H9 (cell line): ENCODE data around the gene KRT24. TPM values are rescaled to one million over a fixed set of nuclear protein-coding genes. Genes with fewer than 3 reads are reported as not detected.

ENCODE experiments used
- DNase-seq: peaks from one replicate; pipeline ENCODE4 v3.0.0-alpha.2; 2017
- H2AFZ ChIP-seq: one replicate; pipeline ENCODE4 v1.6.1; 2013; ENCODE audit warnings: mild to moderate bottlenecking, low read length, control low read depth, moderate library complexity
- H2AK5ac ChIP-seq: 2 replicates; pipeline ENCODE4 v1.6.1; 2013; ENCODE audit warnings: low read length, control low read depth, mixed read lengths; ENCODE audit not compliant: insufficient read length
- H2BK120ac ChIP-seq: one replicate; pipeline ENCODE4 v1.6.1; 2013; ENCODE audit warnings: low read depth, mild to moderate bottlenecking, low read length, control low read depth, inconsistent platforms; ENCODE audit not compliant: poor library complexity, severe bottlenecking
- H2BK12ac ChIP-seq: 2 replicates; pipeline ENCODE4 v1.6.1; 2013; ENCODE audit warnings: low read length, control low read depth, mixed read lengths, low read depth; ENCODE audit not compliant: insufficient read length
- H2BK15ac ChIP-seq: 2 replicates; pipeline ENCODE4 v1.6.1; 2013; ENCODE audit warnings: low read depth, low read length, control low read depth
- H2BK20ac ChIP-seq: one replicate; pipeline ENCODE4 v1.6.1; 2013; ENCODE audit warnings: low read depth, mild to moderate bottlenecking, low read length, control low read depth, inconsistent platforms; ENCODE audit not compliant: poor library complexity, severe bottlenecking
- H2BK5ac ChIP-seq: 2 replicates; pipeline ENCODE4 v1.6.1; 2013; ENCODE audit warnings: low read length, control low read depth, mixed read lengths; ENCODE audit not compliant: insufficient read length
- H3K14ac ChIP-seq: 2 replicates; pipeline ENCODE4 v1.6.1; 2013; ENCODE audit warnings: low read length, control low read depth; ENCODE audit not compliant: insufficient read depth
- H3K18ac ChIP-seq: 2 replicates; pipeline ENCODE4 v1.6.1; 2013; ENCODE audit warnings: low read depth, mild to moderate bottlenecking, mixed read lengths, low read length, control low read depth; ENCODE audit not compliant: insufficient read length
- H3K23ac ChIP-seq: 2 replicates; pipeline ENCODE4 v1.6.1; 2013; ENCODE audit warnings: low read length, control low read depth, mixed read lengths, low read depth; ENCODE audit not compliant: insufficient read length
- H3K23me2 ChIP-seq: 2 replicates; pipeline ENCODE4 v1.6.1; 2013; ENCODE audit warnings: low read depth, mild to moderate bottlenecking, mixed read lengths, low read length, control low read depth; ENCODE audit not compliant: insufficient read length, poor library complexity, severe bottlenecking
- H3K27ac ChIP-seq: 2 replicates; pipeline ENCODE4 v1.5.1; 2013; ENCODE audit warnings: low read length, control low read depth, mixed read lengths, low read depth; ENCODE audit not compliant: insufficient read length
- H3K27me3 ChIP-seq: 2 replicates; pipeline ENCODE4 v1.6.1; 2013; ENCODE audit warnings: low read length, control low read depth, inconsistent platforms; ENCODE audit not compliant: insufficient read depth
- H3K4ac ChIP-seq: 2 replicates; pipeline ENCODE4 v1.6.1; 2013; ENCODE audit warnings: low read depth, mild to moderate bottlenecking, control low read depth, inconsistent platforms, low read length, moderate library complexity
- H3K4me1 ChIP-seq: 2 replicates; pipeline ENCODE4 v1.6.1; 2013; ENCODE audit warnings: low read length, control low read depth, inconsistent platforms; ENCODE audit not compliant: insufficient read depth
- H3K4me2 ChIP-seq: 2 replicates; pipeline ENCODE4 v1.6.1; 2013; ENCODE audit warnings: low read length, control low read depth, mixed read lengths; ENCODE audit not compliant: insufficient read length, insufficient read depth
- H3K56ac ChIP-seq: 2 replicates; pipeline ENCODE4 v1.6.1; 2013; ENCODE audit warnings: low read depth, mild to moderate bottlenecking, mixed read lengths, low read length, control low read depth; ENCODE audit not compliant: insufficient read length
- H3K79me1 ChIP-seq: 2 replicates; pipeline ENCODE4 v1.6.1; 2013; ENCODE audit warnings: low read depth, mild to moderate bottlenecking, moderate library complexity, low read length, control low read depth, inconsistent platforms; ENCODE audit not compliant: insufficient read depth, poor library complexity, severe bottlenecking
- H3K79me2 ChIP-seq: 2 replicates; pipeline ENCODE4 v1.6.1; 2013; ENCODE audit warnings: low read length, control low read depth, inconsistent platforms; ENCODE audit not compliant: insufficient read depth
- H3K9ac ChIP-seq: 2 replicates; pipeline ENCODE4 v1.6.1; 2013; ENCODE audit warnings: low read length, control low read depth, mixed read lengths; ENCODE audit not compliant: insufficient read length; ENCODE audit errors: extremely low read depth
- H3K9me3 ChIP-seq: one replicate; pipeline ENCODE4 v1.6.1; 2013; ENCODE audit warnings: low read depth, low read length, inconsistent platforms; ENCODE audit not compliant: control insufficient read depth
- H3T11ph ChIP-seq: one replicate; pipeline ENCODE4 v1.6.1; 2013; ENCODE audit warnings: mild to moderate bottlenecking, low read length, control low read depth, inconsistent platforms
- H4K20me1 ChIP-seq: one replicate; pipeline ENCODE4 v1.6.1; 2013; ENCODE audit not compliant: control insufficient read depth, insufficient read length, insufficient read depth
- H4K5ac ChIP-seq: 2 replicates; pipeline ENCODE4 v1.6.1; 2013; ENCODE audit warnings: low read depth, mild to moderate bottlenecking, mixed read lengths, low read length, control low read depth; ENCODE audit not compliant: insufficient read length
- H4K8ac ChIP-seq: replicated peaks from 2 replicates; pipeline ENCODE4 v1.6.1; 2013; ENCODE audit warnings: low read length, control low read depth, mixed read lengths, low read depth; ENCODE audit not compliant: insufficient read length
- H4K91ac ChIP-seq: 2 replicates; pipeline ENCODE4 v1.6.1; 2013; ENCODE audit warnings: low read depth, mild to moderate bottlenecking, moderate library complexity, mixed read lengths, low read length, control low read depth; ENCODE audit not compliant: insufficient read length
- H3K27ac Mint-ChIP-seq, 3 experiments: 2 replicates in 2 of 3; 3 replicates in 1 of 3; pipeline ENCODE4 v1.8.0; 2020 to 2021; ENCODE audit warnings: mixed read lengths in 3 of 3, mild to moderate bottlenecking in 1 of 3, moderate library complexity in 1 of 3
- H3K27me3 Mint-ChIP-seq: 2 replicates; pipeline ENCODE4 v1.8.0; 2021; ENCODE audit warnings: low read depth, mild to moderate bottlenecking, moderate library complexity, mixed read lengths
- H3K36me3 Mint-ChIP-seq, 3 experiments: 2 replicates in 2 of 3; 3 replicates in 1 of 3; pipeline ENCODE4 v1.8.0; 2020 to 2021; ENCODE audit warnings: low read depth in 3 of 3, mixed read lengths in 3 of 3; ENCODE audit not compliant: insufficient read depth in 1 of 3
- H3K4me1 Mint-ChIP-seq, 2 experiments: 2 replicates each; pipeline ENCODE4 v1.8.0; 2020; ENCODE audit warnings: mixed read lengths in 2 of 2
- H3K4me3 Mint-ChIP-seq, 2 experiments: 2 replicates in 1 of 2; 3 replicates in 1 of 2; pipeline ENCODE4 v1.8.0; 2020 to 2021; ENCODE audit warnings: mild to moderate bottlenecking in 2 of 2, mixed read lengths in 2 of 2, moderate library complexity in 1 of 2
- H3K9me3 Mint-ChIP-seq, 2 experiments: 2 replicates in 1 of 2; 3 replicates in 1 of 2; pipeline ENCODE4 v1.8.0; 2020; ENCODE audit warnings: mild to moderate bottlenecking in 2 of 2, mixed read lengths in 2 of 2, moderate library complexity in 1 of 2
- CTCF ChIP-seq: fragments of 200-600 bp; sonication (generic); conservative IDR thresholded peaks from 3 replicates; pipeline ENCODE4 v1.8.0; 2021; ENCODE audit warnings: antibody characterized with exemption, mild to moderate bottlenecking
- WGBS: extraction: QIAGEN DNeasy Blood & Tissue Kit; methylation state at CpG from one replicate; pipeline ENCODE4 v1.1.7; 2013; ENCODE audit warnings: missing lambda C conversion rate, low lambda C conversion rate, mixed read lengths; ENCODE audit not compliant: insufficient read length; ENCODE audit errors: extremely low coverage; 5-methylcytosine and 5-hydroxymethylcytosine counted together
- total RNA-seq: library from RNA; stranded (reverse); gene quantifications from 2 replicates; pipeline ENCODE4 v1.2.1, GENCODE V29; 2021

The KRT24 gene
- total RNA-seq, 1 experiment from 2014 or later: not detected

- peaks cover 15% of the 10 kb centered on the region for H3K27me3 Mint-ChIP-seq
- no peak for TF ChIP-seq CTCF
- no peak overlapping the region for H2BK5ac ChIP-seq
These were observed 17.3 kb upstream of the KRT24 start for GRCh38 chr17:40720899-40721298.

More at GRCh38 chr17:40720899-40721298, 17.3 kb upstream of the KRT24 start:
- Histone ChIP-seq H2AFZ (no peak overlapping the region), H3K79me2 (no peaks in the 10 kb centered on the region), H3K23me2 (no peaks in the 10 kb centered on the region), H4K8ac (no peak overlapping the region), H3K14ac (no peak overlapping the region), H3K27me3 (no peaks in the 10 kb centered on the region), H3K9me3 (no peaks in the 10 kb centered on the region), H4K91ac (no peak overlapping the region), H3K4me1 (no peaks in the 10 kb centered on the region), H3K27ac (no peak overlapping the region), H2BK12ac (no peak overlapping the region), H3K9ac (no peak overlapping the region), H3K56ac (no peak overlapping the region), H2AK5ac (no peak overlapping the region), H2BK15ac (no peak overlapping the region), H3K4me2 (no peak overlapping the region), H4K20me1 (no peaks in the 10 kb centered on the region), H3K79me1 (no peaks in the 10 kb centered on the region), H4K5ac (no peak overlapping the region), H3T11ph (no peak overlapping the region), H2BK20ac (no peak overlapping the region), H3K4ac (no peak overlapping the region), H3K23ac (no peak overlapping the region), H3K18ac (no peak overlapping the region), H2BK120ac (no peak overlapping the region)
- H3K36me3 Mint-ChIP-seq: no peaks in the 10 kb centered on the region
- DNase-seq: no peak
- peaks cover 0 to 2% of the 10 kb centered on the region in 2 experiments; a peak in 1 of 5 replicates for H3K9me3 Mint-ChIP-seq
- WGBS: no CpG with 5 or more reads among the region's 2 CpGs
- H3K4me3 Mint-ChIP-seq: no peak overlapping the region
- H3K4me1 Mint-ChIP-seq: peaks cover 0 to 2% of the 10 kb centered on the region in 2 experiments; a peak in 2 of 4 replicates
- H3K27ac Mint-ChIP-seq: no peak overlapping the region
